Gastrocnemius medialis (tissue), 4 donors: ENCODE results near the gene SUSD4. TPM values are rescaled to one million over a fixed set of nuclear protein-coding genes. Genes with fewer than 3 reads are reported as not detected.

ENCODE experiments used
- ATAC-seq, 2 donors: fragments of 150-250 bp; one replicate each; pipeline ENCODE4 v1.9.1; 2016
- DNase-seq, 2 donors: peaks; one replicate each; pipeline ENCODE4 v3.0.0-alpha.2; 2019
- H3K27ac ChIP-seq, 4 donors: fragments of 200-600 bp; sonication (generic); 1 replicate in 1 of 4; 2 replicates in 3 of 4; pipeline ENCODE4 v1.5.1; 2016 to 2018; ENCODE audit warnings: mild to moderate bottlenecking in 2 of 4, moderate library complexity in 1 of 4
- H3K27me3 ChIP-seq, 3 donors: fragments of 200-600 bp; sonication (generic) in 2 of 3; 1 replicate in 1 of 3; 2 replicates in 2 of 3; pipeline versions ENCODE4 v1.5.1 to v1.6.0; 2016 to 2019; ENCODE audit warnings: mild to moderate bottlenecking in 1 of 3, moderate library complexity in 1 of 3
- H3K36me3 ChIP-seq, 2 donors: fragments of 200-600 bp; sonication (generic) in 1 of 2; one replicate each; pipeline ENCODE4 v1.5.1; 2017 to 2018
- H3K4me1 ChIP-seq, 2 donors: fragments of 200-600 bp; sonication (generic) in 1 of 2; one replicate each; pipeline ENCODE4 v1.5.1; 2016 to 2017; ENCODE audit warnings: mild to moderate bottlenecking in 2 of 2
- H3K4me3 ChIP-seq, 4 donors: fragments of 200-600 bp; sonication (generic) in 3 of 4; 1 replicate in 1 of 4; 2 replicates in 3 of 4; pipeline ENCODE4 v1.5.1; 2016 to 2019; ENCODE audit warnings: mild to moderate bottlenecking in 2 of 4
- H3K9me3 ChIP-seq, 3 donors: fragments of 200-600 bp; sonication (generic) in 2 of 3; 1 replicate in 1 of 3; 2 replicates in 2 of 3; pipeline ENCODE4 v1.5.1; 2016 to 2019
- POLR2A ChIP-seq, 2 donors: fragments of 450-650 bp; IDR thresholded peaks; one replicate each; pipeline ENCODE4 v1.6.1; 2017; ENCODE audit warnings: antibody characterized with exemption in 2 of 2, mild to moderate bottlenecking in 2 of 2, moderate library complexity in 2 of 2
- in situ Hi-C, 4 donors: fragments of 200-750 bp; cut with MboI; loops; one replicate each; pipeline versions ENCODE4 v1.15.0 to v1.8.0; 2017; ENCODE audit warnings: low sequenced_read_pairs in 4 of 4
- intact Hi-C: fragments of 100-400 bp; cut with DNase I; formaldehyde crosslinking; loops from one replicate; pipeline ENCODE4 v1.15.1; 2023; ENCODE audit warnings: low total_unique reads
- total RNA-seq, 4 donors: library from RNA; depleted of rRNA; stranded (reverse); fragments of >200 nt; gene quantifications; one replicate each; pipeline versions ENCODE4 v1.1.0 to v1.2.3, GENCODE V29; 2016
- TF ChIP-seq, protein P1 (sequence below), 5 experiments: fragments of 450-650 bp in 3 of 5; fragments of 200-600 bp in 2 of 5; sonication (generic) in 2 of 5; IDR thresholded peaks in 4 of 5; conservative IDR thresholded peaks in 1 of 5; 1 replicate in 4 of 5; 2 replicates in 1 of 5; pipeline ENCODE4 v1.5.1; 2016 to 2019; ENCODE audit warnings: antibody characterized with exemption in 5 of 5, mild to moderate bottlenecking in 3 of 5, moderate library complexity in 3 of 5

Gene SUSD4
- total RNA-seq, 4 donors from 2014 or later, result 1.2 to 4.0 (median 3.3) TPM; not detected in 1

- TF ChIP-seq POLR2A (IDR thresholded peaks at IDR 0.05), result peak in 1 of 2 donors; percentile 53
- TF ChIP-seq, protein P1, sequence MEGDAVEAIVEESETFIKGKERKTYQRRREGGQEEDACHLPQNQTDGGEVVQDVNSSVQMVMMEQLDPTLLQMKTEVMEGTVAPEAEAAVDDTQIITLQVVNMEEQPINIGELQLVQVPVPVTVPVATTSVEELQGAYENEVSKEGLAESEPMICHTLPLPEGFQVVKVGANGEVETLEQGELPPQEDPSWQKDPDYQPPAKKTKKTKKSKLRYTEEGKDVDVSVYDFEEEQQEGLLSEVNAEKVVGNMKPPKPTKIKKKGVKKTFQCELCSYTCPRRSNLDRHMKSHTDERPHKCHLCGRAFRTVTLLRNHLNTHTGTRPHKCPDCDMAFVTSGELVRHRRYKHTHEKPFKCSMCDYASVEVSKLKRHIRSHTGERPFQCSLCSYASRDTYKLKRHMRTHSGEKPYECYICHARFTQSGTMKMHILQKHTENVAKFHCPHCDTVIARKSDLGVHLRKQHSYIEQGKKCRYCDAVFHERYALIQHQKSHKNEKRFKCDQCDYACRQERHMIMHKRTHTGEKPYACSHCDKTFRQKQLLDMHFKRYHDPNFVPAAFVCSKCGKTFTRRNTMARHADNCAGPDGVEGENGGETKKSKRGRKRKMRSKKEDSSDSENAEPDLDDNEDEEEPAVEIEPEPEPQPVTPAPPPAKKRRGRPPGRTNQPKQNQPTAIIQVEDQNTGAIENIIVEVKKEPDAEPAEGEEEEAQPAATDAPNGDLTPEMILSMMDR (IDR thresholded peaks at IDR 0.05 in 4 of 5, conservative IDR thresholded peaks at IDR 0.05 in 1 of 5), result no peak
- Histone ChIP-seq H3K9me3 (no peaks in the 10 kb centered on the region), H3K4me1 (peaks cover 0 to 30% of the 10 kb centered on the region in 2 donors), H3K36me3 (no peaks in the 10 kb centered on the region), H3K4me3 (no peak overlapping the region), H3K27ac (peak overlapping the region in 2 of 4 donors; percentile 53 to 72), H3K27me3 (no peaks in the 10 kb centered on the region)
- DNase-seq (peak; percentile 20 to 70), ATAC-seq (peak; percentile 28 to 90)
- in situ Hi-C loops (no loop called here), intact Hi-C loops (no loop called here)
These were observed 26.7 kb downstream of the SUSD4 start for GRCh38 chr1:223337174-223337869.

DNA sequence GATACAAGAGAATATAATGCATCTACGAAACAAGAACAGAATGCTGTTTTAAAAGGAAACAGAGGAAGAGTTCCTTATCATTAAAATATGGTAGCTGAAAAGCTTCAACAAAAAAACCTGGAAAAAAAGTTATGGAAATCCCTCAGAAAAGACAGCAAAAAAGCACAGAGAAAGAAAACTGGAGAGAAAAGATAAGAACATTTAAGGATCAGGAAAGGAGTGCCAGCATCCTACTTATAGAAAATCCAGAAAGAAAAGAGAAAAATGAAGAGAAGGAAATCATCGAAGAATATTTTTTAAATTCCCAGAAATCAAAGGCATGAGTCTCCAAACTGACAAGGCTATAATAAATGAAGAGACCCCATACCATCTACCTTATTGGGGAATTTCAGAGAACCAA lies 29.8 kb downstream of the SUSD4 start:
- TF ChIP-seq POLR2A (IDR thresholded peaks at IDR 0.05), result no peak
- TF ChIP-seq, protein P1 (IDR thresholded peaks at IDR 0.05 in 4 of 5, conservative IDR thresholded peaks at IDR 0.05 in 1 of 5), result no peak
- ATAC-seq, result no peak
- intact Hi-C loops, result no loop called here

DNA sequence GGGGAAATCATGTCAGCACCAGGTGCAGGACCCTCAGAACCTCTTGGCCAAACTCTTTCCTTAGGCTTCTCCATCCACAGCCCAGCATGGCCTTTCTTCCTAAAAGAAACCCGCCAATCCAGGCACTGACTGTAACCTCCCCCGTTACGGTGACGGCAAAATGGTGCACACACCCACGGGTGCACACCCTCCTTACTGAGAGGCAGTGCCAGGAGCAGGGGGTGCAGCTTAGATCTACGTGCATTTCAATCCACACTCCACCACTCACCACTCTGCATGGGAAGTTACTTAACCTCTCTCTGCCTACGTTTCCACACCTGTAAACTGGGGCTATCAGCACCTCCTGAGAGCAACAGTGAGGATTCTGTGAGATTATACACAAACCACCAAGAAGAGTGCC lies 31.0 kb downstream of the SUSD4 start:
- intact Hi-C loops, result no loop called here
- DNase-seq, result no peak
- peaks cover 0 to 6% of the 10 kb centered on the region in 2 donors for H3K4me1 ChIP-seq
- H3K27me3 ChIP-seq, result no peaks in the 10 kb centered on the region
- no peak for ATAC-seq
- H3K27ac ChIP-seq, result no peak overlapping the region
- in situ Hi-C loops, result no loop called here
- no peaks in the 10 kb centered on the region for H3K36me3 ChIP-seq
- H3K9me3 ChIP-seq, result no peaks in the 10 kb centered on the region
- TF ChIP-seq, protein P1 (IDR thresholded peaks at IDR 0.05 in 4 of 5, conservative IDR thresholded peaks at IDR 0.05 in 1 of 5), result no peak
- TF ChIP-seq POLR2A (IDR thresholded peaks at IDR 0.05), result no peak
- no peak overlapping the region for H3K4me3 ChIP-seq

More for the DNA sequence above, 29.8 kb downstream of the SUSD4 start:
- H3K4me1 ChIP-seq, result peaks cover 0 to 18% of the 10 kb centered on the region in 2 donors
- H3K4me3 ChIP-seq, result no peak overlapping the region
- H3K27ac ChIP-seq, result no peak overlapping the region
- no peak for DNase-seq
- no peaks in the 10 kb centered on the region for H3K9me3 ChIP-seq
- H3K36me3 ChIP-seq, result no peaks in the 10 kb centered on the region
- in situ Hi-C loops, result no loop called here
- no peaks in the 10 kb centered on the region for H3K27me3 ChIP-seq

- in situ Hi-C loops, result no loop called here
- intact Hi-C loops, result no loop called here
- H3K4me3 ChIP-seq, result no peak overlapping the region
- no peaks in the 10 kb centered on the region for H3K4me1 ChIP-seq
- no peaks in the 10 kb centered on the region for H3K36me3 ChIP-seq
- no peaks in the 10 kb centered on the region for H3K27me3 ChIP-seq
- no peak for TF ChIP-seq POLR2A (IDR thresholded peaks at IDR 0.05)
- TF ChIP-seq, protein P1 (IDR thresholded peaks at IDR 0.05 in 4 of 5, conservative IDR thresholded peaks at IDR 0.05 in 1 of 5), result no peak
- DNase-seq (no peak), ATAC-seq (no peak)
- no peak overlapping the region for H3K27ac ChIP-seq
- H3K9me3 ChIP-seq, result no peaks in the 10 kb centered on the region
These were observed 32.0 kb downstream of the SUSD4 start for GRCh38 chr1:223331929-223332328.
